GM23338 (cell line): ENCODE measurements around the gene DUOX1. TPM values are rescaled to one million over a fixed set of nuclear protein-coding genes. Genes with fewer than 3 reads are reported as not detected.

Source experiments
- ATAC-seq: fragments of 200-7000 bp; cut with Tn5 transposase; 3 replicates; pipeline ENCODE4 v1.9.1; 2020
- DNase-seq: peaks from one replicate; pipeline ENCODE4 v3.0.0-alpha.2; 2015; ENCODE audit warnings: low spot score
- H2AFZ ChIP-seq: fragments of 200-600 bp; sonication (generic); 2 replicates; pipeline ENCODE4 v1.8.0; 2016; ENCODE audit warnings: antibody characterized with exemption, mild to moderate bottlenecking, moderate library complexity
- H3F3A ChIP-seq: fragments of 200-600 bp; sonication (generic); replicated peaks from 2 replicates; pipeline ENCODE4 v1.8.0; 2017; ENCODE audit warnings: antibody characterized with exemption, mixed run types, low read depth
- H3K27ac ChIP-seq: fragments of 200-600 bp; sonication (generic); 2 replicates; pipeline ENCODE4 v1.6.1; 2016; ENCODE audit warnings: low read depth
- H3K27me3 ChIP-seq: fragments of 200-600 bp; sonication (generic); 2 replicates; pipeline ENCODE4 v1.8.0; 2016; ENCODE audit warnings: mild to moderate bottlenecking, mixed run types, moderate library complexity; ENCODE audit not compliant: insufficient read depth
- H3K36me3 ChIP-seq: fragments of 200-600 bp; sonication (generic); 2 replicates; pipeline ENCODE4 v1.8.0; 2016; ENCODE audit warnings: mild to moderate bottlenecking; ENCODE audit not compliant: insufficient read depth
- H3K4me1 ChIP-seq: fragments of 200-600 bp; sonication (generic); 2 replicates; pipeline ENCODE4 v1.8.0; 2016; ENCODE audit warnings: mild to moderate bottlenecking, moderate library complexity; ENCODE audit not compliant: insufficient read depth
- H3K4me2 ChIP-seq: fragments of 200-600 bp; sonication (generic); 2 replicates; pipeline ENCODE4 v1.7.1; 2017; ENCODE audit warnings: mixed run types
- H3K4me3 ChIP-seq: fragments of 200-600 bp; sonication (generic); 2 replicates; pipeline ENCODE4 v1.6.1; 2016; ENCODE audit warnings: mixed run types
- H3K79me2 ChIP-seq: fragments of 200-600 bp; sonication (generic); replicated peaks from 2 replicates; pipeline ENCODE4 v1.8.0; 2017; ENCODE audit warnings: mild to moderate bottlenecking; ENCODE audit not compliant: insufficient read depth
- H3K9me2 ChIP-seq: fragments of 200-600 bp; sonication (generic); 2 replicates; pipeline ENCODE4 v1.8.0; 2017; ENCODE audit not compliant: insufficient read depth
- H4K20me1 ChIP-seq: fragments of 200-600 bp; sonication (generic); replicated peaks from 2 replicates; pipeline ENCODE4 v1.8.0; 2017; ENCODE audit warnings: mild to moderate bottlenecking; ENCODE audit not compliant: insufficient read depth
- H3K27ac Mint-ChIP-seq: 2 replicates; pipeline ENCODE4 v1.8.0; 2020; ENCODE audit warnings: inconsistent platforms, mild to moderate bottlenecking, moderate library complexity, mixed read lengths
- H3K27me3 Mint-ChIP-seq: 3 replicates; pipeline ENCODE4 v1.8.0; 2022; ENCODE audit warnings: low read depth, mild to moderate bottlenecking, moderate library complexity, mixed read lengths, inconsistent platforms; ENCODE audit not compliant: insufficient read depth, poor library complexity
- H3K36me3 Mint-ChIP-seq: 3 replicates; pipeline ENCODE4 v1.8.0; 2021; ENCODE audit warnings: low read depth, mild to moderate bottlenecking, inconsistent platforms, moderate library complexity, mixed read lengths
- H3K4me1 Mint-ChIP-seq: 3 replicates; pipeline ENCODE4 v1.8.0; 2020; ENCODE audit warnings: mild to moderate bottlenecking, inconsistent platforms, mixed read lengths
- H3K4me3 Mint-ChIP-seq: 3 replicates; pipeline ENCODE4 v1.8.0; 2021; ENCODE audit warnings: moderate library complexity, mild to moderate bottlenecking, inconsistent platforms, mixed read lengths
- H3K9me3 Mint-ChIP-seq: 3 replicates; pipeline ENCODE4 v1.8.0; 2020; ENCODE audit warnings: moderate library complexity, mild to moderate bottlenecking, inconsistent platforms, mixed read lengths
- CREB1 ChIP-seq: fragments of 250-450 bp; sonication (Bioruptor Pico); IDR thresholded peaks from 2 replicates; pipeline ENCODE4 v1.5.0; 2020; ENCODE audit warnings: low read depth, mild to moderate bottlenecking, moderate library complexity
- EZH2 ChIP-seq: fragments of 200-600 bp; sonication (generic); IDR thresholded peaks from one replicate; pipeline ENCODE4 v1.8.0; 2017; ENCODE audit warnings: antibody characterized with exemption, mild to moderate bottlenecking, low read depth; ENCODE audit not compliant: unreplicated experiment
- EZH2phosphoT487 ChIP-seq: fragments of 200-600 bp; sonication (generic); IDR thresholded peaks from one replicate; pipeline ENCODE4 v1.8.1; 2018; ENCODE audit warnings: antibody characterized with exemption; ENCODE audit not compliant: unreplicated experiment
- JUNB ChIP-seq: IDR thresholded peaks from one replicate; pipeline ENCODE4 v1.6.1; 2016; ENCODE audit warnings: antibody characterized with exemption; ENCODE audit not compliant: unreplicated experiment
- NANOG ChIP-seq: IDR thresholded peaks from 2 replicates; pipeline ENCODE4 v1.6.1; 2016; ENCODE audit warnings: antibody characterized with exemption, borderline replicate concordance
- POLR2AphosphoS5 ChIP-seq: IDR thresholded peaks from 2 replicates; pipeline ENCODE4 v1.6.1; 2016; ENCODE audit warnings: antibody characterized with exemption, low read depth
- REST ChIP-seq: IDR thresholded peaks from one replicate; pipeline ENCODE4 v1.6.1; 2018; ENCODE audit warnings: antibody characterized with exemption; ENCODE audit not compliant: unreplicated experiment
- STAT1 ChIP-seq: IDR thresholded peaks from one replicate; pipeline ENCODE4 v1.6.1; 2016; ENCODE audit warnings: antibody characterized with exemption; ENCODE audit not compliant: unreplicated experiment
- ZNF462 ChIP-seq: fragments of 250-450 bp; sonication (Bioruptor Pico); IDR thresholded peaks from 2 replicates; pipeline ENCODE4 v1.5.0; 2020; ENCODE audit warnings: mild to moderate bottlenecking, moderate library complexity
- polyA plus RNA-seq: library from polyadenylated mRNA; unstranded; fragments of >200 nt; fragmentation: Nextera tagmentation; extraction: Ambion mirVana; gene quantifications from 2 replicates; pipeline ENCODE4 v1.2.1, GENCODE V29; 2016
- total RNA-seq: library from RNA; depleted of rRNA; stranded (reverse); fragments of >200 nt; shearing (Covaris generic); gene quantifications from 2 replicates; pipeline ENCODE4 v1.2.3, GENCODE V29; 2014
- TF ChIP-seq, protein P1 (sequence below): IDR thresholded peaks from 2 replicates; pipeline ENCODE4 v1.6.1; 2016; ENCODE audit warnings: antibody characterized with exemption
- TF ChIP-seq, protein P2 (sequence below), 2 experiments: fragments of 200-600 bp in 1 of 2; sonication (generic) in 1 of 2; conservative IDR thresholded peaks; 2 replicates each; pipeline versions ENCODE4 v1.5.1 to v1.6.1; 2016 to 2017; ENCODE audit warnings: antibody characterized with exemption in 2 of 2, low read depth in 2 of 2, mild to moderate bottlenecking in 2 of 2, moderate library complexity in 1 of 2

DUOX1 gene
- total and polyA plus RNA-seq, 2 experiments from 2014 or later: 0.69 to 0.73 TPM

DNA sequence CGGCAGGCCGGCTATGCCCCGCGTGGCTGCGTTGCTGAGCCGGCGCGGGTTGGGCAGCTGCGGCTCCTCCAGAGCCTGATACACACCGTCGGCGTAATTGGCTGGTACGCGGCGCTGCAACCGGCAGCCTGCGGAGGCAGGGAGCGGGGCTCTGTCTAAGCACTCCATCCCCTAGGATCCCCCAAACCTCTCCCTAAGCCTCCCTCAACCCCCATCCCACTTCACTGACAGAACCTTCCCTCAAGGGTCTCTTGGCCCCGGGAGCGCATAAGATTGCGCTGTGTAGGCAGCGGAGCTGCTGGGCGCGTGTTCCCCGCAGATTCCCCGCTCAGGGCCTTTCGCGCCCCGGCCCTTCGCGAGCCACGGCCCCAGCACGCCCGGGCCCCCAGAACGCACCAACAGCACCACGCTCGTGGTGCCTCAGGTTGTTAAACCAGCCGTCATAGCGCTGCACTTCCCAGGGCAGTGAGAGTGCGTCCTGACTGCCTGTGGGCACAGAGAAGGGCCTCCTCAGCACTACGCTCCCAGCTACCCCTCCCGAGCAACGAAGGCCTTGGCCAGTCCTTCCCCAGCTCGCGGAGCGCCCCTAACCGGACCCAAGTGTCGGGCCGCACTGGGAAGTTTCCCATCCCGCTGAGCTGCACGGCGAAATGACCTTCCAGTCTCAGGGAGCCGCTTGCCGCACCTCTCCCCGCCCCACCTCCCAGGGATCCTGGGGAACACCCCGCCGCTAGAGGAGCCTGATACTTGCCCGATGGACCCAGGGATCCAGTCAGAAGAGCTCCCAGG is 17.0 kb upstream of the DUOX1 start (continued):
- no peak for TF ChIP-seq ZNF462

DNA sequence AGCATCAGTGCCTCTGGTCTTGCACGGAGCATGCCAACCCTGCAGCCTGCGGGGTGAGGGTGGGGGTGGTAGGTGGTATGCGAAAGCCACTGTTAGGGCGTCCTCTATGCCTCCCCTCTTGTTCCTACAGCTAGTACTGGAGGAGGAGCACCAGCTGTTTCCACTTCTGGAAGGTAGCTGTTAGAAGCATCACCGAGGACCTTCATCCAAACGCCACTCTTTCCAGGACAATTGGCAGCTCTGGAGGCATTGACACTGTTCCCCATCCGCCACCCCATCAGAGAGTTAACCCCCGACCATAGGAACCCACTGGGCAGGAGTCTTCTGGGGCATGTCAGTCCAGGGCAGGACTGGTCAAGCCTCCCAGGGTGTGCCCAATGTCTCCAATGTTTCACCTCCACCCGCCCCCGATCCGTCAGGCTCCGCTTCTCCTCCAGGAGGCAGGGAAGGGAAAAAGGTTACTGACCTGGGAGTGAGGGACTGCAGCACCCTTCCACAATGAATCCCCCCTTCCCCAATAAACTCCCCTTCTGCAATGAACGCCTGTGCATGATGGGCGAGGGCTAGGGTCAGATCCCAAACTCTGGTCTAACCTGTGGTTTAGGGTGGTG is 16.3 kb upstream of the DUOX1 start:
- peak overlapping the region; percentile 88 for H3K4me2 ChIP-seq
- peaks cover 27% of the 10 kb centered on the region for H3K4me1 Mint-ChIP-seq
- no peak overlapping the region for H3K27ac ChIP-seq
- H3K4me3 Mint-ChIP-seq: peak overlapping the region; percentile 58
- peaks cover 12% of the 10 kb centered on the region for H3K9me3 Mint-ChIP-seq
- H3K27ac Mint-ChIP-seq: no peak overlapping the region
- H3K36me3 ChIP-seq: no peaks in the 10 kb centered on the region
- TF ChIP-seq, protein P1, sequence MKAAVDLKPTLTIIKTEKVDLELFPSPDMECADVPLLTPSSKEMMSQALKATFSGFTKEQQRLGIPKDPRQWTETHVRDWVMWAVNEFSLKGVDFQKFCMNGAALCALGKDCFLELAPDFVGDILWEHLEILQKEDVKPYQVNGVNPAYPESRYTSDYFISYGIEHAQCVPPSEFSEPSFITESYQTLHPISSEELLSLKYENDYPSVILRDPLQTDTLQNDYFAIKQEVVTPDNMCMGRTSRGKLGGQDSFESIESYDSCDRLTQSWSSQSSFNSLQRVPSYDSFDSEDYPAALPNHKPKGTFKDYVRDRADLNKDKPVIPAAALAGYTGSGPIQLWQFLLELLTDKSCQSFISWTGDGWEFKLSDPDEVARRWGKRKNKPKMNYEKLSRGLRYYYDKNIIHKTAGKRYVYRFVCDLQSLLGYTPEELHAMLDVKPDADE: no peak
- no peak for TF ChIP-seq NANOG
- no peak for TF ChIP-seq EZH2phosphoT487
- no peak for TF ChIP-seq CREB1
- no peak for TF ChIP-seq REST
- TF ChIP-seq, protein P2, sequence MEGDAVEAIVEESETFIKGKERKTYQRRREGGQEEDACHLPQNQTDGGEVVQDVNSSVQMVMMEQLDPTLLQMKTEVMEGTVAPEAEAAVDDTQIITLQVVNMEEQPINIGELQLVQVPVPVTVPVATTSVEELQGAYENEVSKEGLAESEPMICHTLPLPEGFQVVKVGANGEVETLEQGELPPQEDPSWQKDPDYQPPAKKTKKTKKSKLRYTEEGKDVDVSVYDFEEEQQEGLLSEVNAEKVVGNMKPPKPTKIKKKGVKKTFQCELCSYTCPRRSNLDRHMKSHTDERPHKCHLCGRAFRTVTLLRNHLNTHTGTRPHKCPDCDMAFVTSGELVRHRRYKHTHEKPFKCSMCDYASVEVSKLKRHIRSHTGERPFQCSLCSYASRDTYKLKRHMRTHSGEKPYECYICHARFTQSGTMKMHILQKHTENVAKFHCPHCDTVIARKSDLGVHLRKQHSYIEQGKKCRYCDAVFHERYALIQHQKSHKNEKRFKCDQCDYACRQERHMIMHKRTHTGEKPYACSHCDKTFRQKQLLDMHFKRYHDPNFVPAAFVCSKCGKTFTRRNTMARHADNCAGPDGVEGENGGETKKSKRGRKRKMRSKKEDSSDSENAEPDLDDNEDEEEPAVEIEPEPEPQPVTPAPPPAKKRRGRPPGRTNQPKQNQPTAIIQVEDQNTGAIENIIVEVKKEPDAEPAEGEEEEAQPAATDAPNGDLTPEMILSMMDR (conservative IDR thresholded peaks at IDR 0.05; ENCODE audit: low read depth in 2 of 2): no peak
- no peak for TF ChIP-seq STAT1
- TF ChIP-seq POLR2AphosphoS5: no peak
- no peak for TF ChIP-seq EZH2
- no peak for TF ChIP-seq JUNB
- H3K27me3 Mint-ChIP-seq: peaks cover 89% of the 10 kb centered on the region
- H3K4me3 ChIP-seq: peak overlapping the region; percentile 58
- ATAC-seq (no peak; the same call in 2 of the 3 replicates), DNase-seq (no peak)
- H3K27me3 ChIP-seq: peaks cover 98% of the 10 kb centered on the region
- no peaks in the 10 kb centered on the region; the same call in 2 of the 3 replicates for H3K36me3 Mint-ChIP-seq
- no peaks in the 10 kb centered on the region for H3F3A ChIP-seq
- peak overlapping the region; percentile 93 for H2AFZ ChIP-seq
- H3K79me2 ChIP-seq: no peaks in the 10 kb centered on the region
- H3K9me2 ChIP-seq: no peaks in the 10 kb centered on the region
- H3K4me1 ChIP-seq: peaks cover 40% of the 10 kb centered on the region
- peaks cover 4% of the 10 kb centered on the region; the same call in 1 of the 2 replicates for H4K20me1 ChIP-seq
